ENCODE data around the gene RAB3IL1. TPM values are rescaled to one million over a fixed set of nuclear protein-coding genes. Genes with fewer than 3 reads are reported as not detected.

RAB3IL1 gene
- total RNA-seq, 4 donors from 2014 or later = 6.5 to 27.7 (median 15.2) TPM

GRCh38 chr11:61900251-61900650 lies 17.1 kb downstream of the RAB3IL1 start:
- Histone ChIP-seq H3K4me1 (peaks cover 0 to 2% of the 10 kb centered on the region in 2 donors), H3K9me3 (no peaks in the 10 kb centered on the region), H3K36me3 (no peaks in the 10 kb centered on the region), H3K27me3 (no peaks in the 10 kb centered on the region), H3K27ac (peak overlapping the region in 1 of 3 donors; percentile 2), H3K4me3 (replicated peaks in 1 of 3) (no peak overlapping the region)
- TF ChIP-seq POLR2A (IDR thresholded peaks at IDR 0.05) (no peak), CTCF (IDR thresholded peaks at IDR 0.05) (no peak)
- no peak for DNase-seq
- WGBS, 2 donors = 93 to 98% methylated on average over 12 to 17 of the region's 17 CpGs
- intact Hi-C loops (cut with DNase I) = loop anchor here (5.0 kb wide), 1 partner anchor 47 kb away; no protein-coding TSS in a partner anchor

DNA sequence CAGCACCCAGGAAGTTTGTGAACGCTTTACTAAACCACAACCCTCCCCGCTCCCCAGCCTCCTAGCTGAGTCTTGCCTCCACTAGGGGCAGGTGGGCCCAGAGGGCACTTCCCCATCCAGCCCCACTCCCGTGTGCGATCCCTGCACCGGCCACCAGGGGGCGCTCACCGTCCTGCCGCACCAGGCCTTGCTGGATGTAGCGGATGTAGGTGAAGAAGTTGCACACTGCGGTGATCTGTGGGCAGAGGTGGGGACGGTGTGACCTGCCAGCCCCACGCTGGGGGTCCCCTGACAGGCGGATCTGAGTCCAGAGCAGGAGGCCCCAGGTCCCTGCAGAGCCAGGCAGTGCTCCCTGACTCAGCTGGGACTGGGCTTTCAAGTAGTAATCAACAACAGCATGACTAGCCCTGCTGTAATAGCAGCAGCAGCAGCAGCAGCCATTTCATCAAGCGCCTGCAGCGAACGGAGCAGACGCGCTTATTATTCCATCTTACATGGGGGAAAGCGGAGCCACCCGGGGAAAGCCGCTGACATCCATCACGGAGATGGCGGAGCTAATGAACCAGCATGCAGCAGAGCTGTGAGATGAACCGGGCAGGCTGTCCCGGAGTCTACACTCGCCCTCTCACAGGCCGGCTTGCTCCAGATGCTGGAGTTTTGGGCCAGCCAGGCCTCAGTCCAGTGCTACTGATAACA lies 18.1 kb downstream of the RAB3IL1 start:
- intact Hi-C loops (cut with DNase I) = loop anchor here (5.0 kb wide), 2 partner anchors 158 to 183 kb away; no protein-coding TSS in a partner anchor
- peak; percentile 66 to 70 for DNase-seq
- TF ChIP-seq POLR2A (IDR thresholded peaks at IDR 0.05) = no peak
- peak; percentile 92 to 100 (median 98) for TF ChIP-seq CTCF (IDR thresholded peaks at IDR 0.05)
- H3K36me3 ChIP-seq = no peaks in the 10 kb centered on the region
- H3K27me3 ChIP-seq = no peaks in the 10 kb centered on the region
- WGBS, 2 donors = 11 to 65% methylated on average over 3 to 18 of the region's 27 CpGs
- H3K4me1 ChIP-seq = peaks cover 0 to 5% of the 10 kb centered on the region in 2 donors
- no peak overlapping the region for H3K4me3 ChIP-seq (replicated peaks in 1 of 3)
- H3K9me3 ChIP-seq = no peaks in the 10 kb centered on the region
- peak overlapping the region in 1 of 3 donors; percentile 9 for H3K27ac ChIP-seq

GRCh38 chr11:61898247-61898582 lies 19.2 kb downstream of the RAB3IL1 start:
- WGBS, 2 donors = 85 to 88% methylated on average over 6 of the region's 9 CpGs
- H3K36me3 ChIP-seq = no peaks in the 10 kb centered on the region
- TF ChIP-seq CTCF (IDR thresholded peaks at IDR 0.05) (no peak), POLR2A (IDR thresholded peaks at IDR 0.05) (no peak)
- no peak overlapping the region for H3K4me3 ChIP-seq (replicated peaks in 1 of 3)
- H3K4me1 ChIP-seq = peaks cover 0 to 5% of the 10 kb centered on the region in 2 donors
- H3K27ac ChIP-seq = no peak overlapping the region
- no peaks in the 10 kb centered on the region for H3K9me3 ChIP-seq
- DNase-seq = no peak
- no peaks in the 10 kb centered on the region for H3K27me3 ChIP-seq
- intact Hi-C loops (cut with DNase I) = loop anchor here (5.0 kb wide), 2 partner anchors 159 to 184 kb away; no protein-coding TSS in a partner anchor

GRCh38 chr11:61897387-61898246 lies 19.7 kb downstream of the RAB3IL1 start:
- H3K36me3 ChIP-seq = no peaks in the 10 kb centered on the region
- no peaks in the 10 kb centered on the region for H3K27me3 ChIP-seq
- TF ChIP-seq POLR2A (IDR thresholded peaks at IDR 0.05) = no peak
- peak; percentile 38 to 88 (median 67) for TF ChIP-seq CTCF (IDR thresholded peaks at IDR 0.05)
- peaks cover 0 to 5% of the 10 kb centered on the region in 2 donors for H3K4me1 ChIP-seq
- H3K9me3 ChIP-seq = no peaks in the 10 kb centered on the region
- 72 to 76% methylated on average over 12 to 15 of the region's 17 CpGs for WGBS, 2 donors
- DNase-seq = peak; percentile 64 to 68
- H3K27ac ChIP-seq = no peak overlapping the region
- H3K4me3 ChIP-seq (replicated peaks in 1 of 3) = no peak overlapping the region
- intact Hi-C loops (cut with DNase I) = loop anchor here (5.0 kb wide), 2 partner anchors 160 to 185 kb away; no protein-coding TSS in a partner anchor
